GM12878 (cell line): ENCODE measurements around the gene ECT2L. TPM values are rescaled to one million over a fixed set of nuclear protein-coding genes. Genes with fewer than 3 reads are reported as not detected.
"Not testable (repeated sequence)": the region's sequence is repeated elsewhere in the genome, so short reads cannot be mapped to it uniquely, and the experiment has no call there.

Source experiments
- ATAC-seq: fragments of 200-7000 bp; cut with Tn5 transposase; 3 replicates; pipeline ENCODE4 v1.9.1; 2020; ENCODE audit warnings: mild to moderate bottlenecking, moderate library complexity
- BruUV-seq: library from RNA; stranded (reverse); fragments of 400-500 nt; replicated peaks from 2 replicates; lab custom pipeline; 2021; lab: Mats Ljungman, UMichigan
- CTCF ChIA-PET: fragments of 300-600 bp; sonication (Branson Sonifier 250); formaldehyde crosslinking; extraction: SDS; loops from one replicate; lab custom pipeline; 2021; ENCODE audit warnings: inconsistent platforms; lab: Yijun Ruan, JAX
- POLR2A ChIA-PET: fragments of 350-600 bp; formaldehyde crosslinking; extraction: SDS; loops from one replicate; lab custom pipeline; 2021; ENCODE audit warnings: inconsistent platforms; lab: Charles Lee
- RAD21 ChIA-PET: fragments of 300-600 bp; sonication (Branson Sonifier 250); formaldehyde crosslinking; loops from one replicate; lab custom pipeline; 2023; ENCODE audit warnings: antibody characterized with exemption; ENCODE audit not compliant: unreplicated experiment; lab: Charles Lee
- SMC1A ChIA-PET: fragments of 300-600 bp; sonication (Branson Sonifier 250); formaldehyde crosslinking; loops from one replicate; lab custom pipeline; 2023; ENCODE audit not compliant: unreplicated experiment, uncharacterized antibody; lab: Charles Lee
- DNase-seq: peaks from one replicate; pipeline ENCODE4 v3.0.0-alpha.2; 2011; ENCODE audit warnings: low read depth, low spot score
- FAIRE-seq: peaks from 3 replicates; lab custom pipeline; 2011; peaks lifted over from hg19 to GRCh38; lab: Jason Lieb, UNC
- H2AFZ ChIP-seq: 2 replicates; pipeline ENCODE4 v1.6.0; 2011; ENCODE audit warnings: low read depth, low read length, control low read depth; ENCODE audit not compliant: control insufficient read depth
- H3K27ac ChIP-seq: 2 replicates; pipeline ENCODE4 v1.5.1; 2011; ENCODE audit warnings: control low read depth; ENCODE audit not compliant: control insufficient read depth, insufficient read depth
- H3K27me3 ChIP-seq, 2 experiments: replicated peaks in 1 of 2; 2 replicates each; pipeline versions ENCODE4 v1.6.0 to v1.6.1; 2011; ENCODE audit warnings: low read length in 1 of 2; ENCODE audit not compliant: control insufficient read depth in 2 of 2, insufficient read depth in 2 of 2
- H3K36me3 ChIP-seq, 2 experiments: 2 replicates each; pipeline ENCODE4 v1.5.1; 2011; ENCODE audit warnings: low read length in 1 of 2; ENCODE audit not compliant: control insufficient read depth in 2 of 2, insufficient read depth in 2 of 2
- H3K4me1 ChIP-seq: 2 replicates; pipeline ENCODE4 v1.6.1; 2011; ENCODE audit warnings: mild to moderate bottlenecking, low read length, moderate library complexity, mixed read lengths; ENCODE audit not compliant: control insufficient read depth, insufficient read depth
- H3K4me2 ChIP-seq: 2 replicates; pipeline ENCODE4 v1.6.0; 2011; ENCODE audit warnings: control low read depth; ENCODE audit not compliant: control insufficient read depth, insufficient read depth
- H3K4me3 ChIP-seq: fragments of 200-600 bp; sonication (generic); 2 replicates; pipeline ENCODE4 v1.5.1; 2016
- H3K79me2 ChIP-seq: 2 replicates; pipeline ENCODE4 v1.6.0; 2011; ENCODE audit warnings: low read length; ENCODE audit not compliant: control insufficient read depth, insufficient read depth
- H3K9ac ChIP-seq: 2 replicates; pipeline ENCODE4 v1.8.0; 2011; ENCODE audit warnings: low read length, control low read depth, mixed read lengths; ENCODE audit not compliant: control insufficient read depth, insufficient read depth
- H3K9me3 ChIP-seq: replicated peaks from 3 replicates; pipeline ENCODE4 v1.5.1; 2011; ENCODE audit warnings: mild to moderate bottlenecking, low read length; ENCODE audit not compliant: control insufficient read depth, insufficient read depth
- H4K20me1 ChIP-seq: 2 replicates; pipeline ENCODE4 v1.6.0; 2011; ENCODE audit not compliant: control insufficient read depth, insufficient read depth
- BCLAF1 ChIP-seq: fragments of 450-650 bp; IDR thresholded peaks from 2 replicates; pipeline ENCODE4 v1.6.1; 2017; ENCODE audit warnings: antibody characterized with exemption, mild to moderate bottlenecking, moderate library complexity
- BHLHE40 ChIP-seq, 2 experiments: fragments of 450-650 bp in 1 of 2; IDR thresholded peaks; 2 replicates each; pipeline ENCODE4 v1.6.1; 2011 to 2017; ENCODE audit warnings: low read depth in 2 of 2, borderline replicate concordance in 1 of 2, improper control_type of control experiment in 1 of 2, low read length in 1 of 2, mild to moderate bottlenecking in 1 of 2
- MEF2A ChIP-seq: IDR thresholded peaks from 2 replicates; pipeline ENCODE4 v1.6.1; 2011; ENCODE audit warnings: low read depth, mild to moderate bottlenecking, low read length, moderate library complexity; ENCODE audit not compliant: insufficient read depth
- SMAD5 ChIP-seq: IDR thresholded peaks from 2 replicates; pipeline ENCODE4 v1.6.1; 2016; ENCODE audit warnings: antibody characterized with exemption, low read depth
- WGBS: methylation state at CpG from one replicate; pipeline ENCODE4 v1.1.6; 2016; ENCODE audit warnings: low lambda C conversion rate; ENCODE audit not compliant: insufficient replicate concordance, insufficient coverage; ENCODE audit errors: missing lambda C conversion rate; 5-methylcytosine and 5-hydroxymethylcytosine counted together
- in situ Hi-C: fragments of 300-500 bp; cut with MboI; formaldehyde crosslinking; loops from 9 replicates; pipeline ENCODE4 v1.14.3; 2018; ENCODE audit warnings: mixed read lengths
- intact Hi-C: fragments of 100-400 bp; cut with micrococcal nuclease; formaldehyde crosslinking; loops from one replicate; pipeline ENCODE4 v1.14.2; 2022; ENCODE audit not compliant: unreplicated experiment
- polyA plus RNA-seq, 11 experiments: library from polyadenylated mRNA; depleted of rRNA in 4 of 11; unstranded in 6 of 11; stranded (reverse) in 5 of 11; fragments of >200 nt; fragmentation: Nextera tagmentation in 4 of 11; fragmentation: Illumina TruSeq in 1 of 11; extraction: Ambion mirVana in 4 of 11; extraction: Trizol in 1 of 11; gene quantifications; 1 replicate in 1 of 11; 2 replicates in 10 of 11; pipeline versions ENCODE4 v1.2.1 to v1.2.3, GENCODE V29; 2011 to 2016; ENCODE audit warnings: inconsistent platforms in 2 of 11, missing spikeins in 2 of 11, low read depth in 1 of 11
- total RNA-seq, 4 experiments: library from RNA; depleted of rRNA in 3 of 4; stranded (reverse); fragments of >200 nt in 3 of 4; fragmentation: Illumina TruSeq in 1 of 4; extraction: Trizol in 1 of 4; gene quantifications; 2 replicates each; pipeline versions ENCODE4 v1.2.1 to v1.2.3, GENCODE V29; 2013 to 2021

ECT2L gene
- total and polyA plus RNA-seq, 10 of the 15 experiments (the other 5 are each of a cell fraction or from before 2014, with no cell fraction given): 0.05 to 0.09 TPM; not detected in 8

- RAD21 ChIA-PET, BruUV-seq, H3K4me2 ChIP-seq, H3K79me2 ChIP-seq, SMC1A ChIA-PET, H3K4me3 ChIP-seq, H2AFZ ChIP-seq, intact Hi-C loops, ATAC-seq, H3K9me3 ChIP-seq, H3K27me3 ChIP-seq, DNase-seq, H3K27ac ChIP-seq, POLR2A ChIA-PET, CTCF ChIA-PET, H3K9ac ChIP-seq, H4K20me1 ChIP-seq, FAIRE-seq, in situ Hi-C loops, H3K36me3 ChIP-seq, H3K4me1 ChIP-seq: not testable (repeated sequence)
- WGBS: 90% methylated on average over 1 of the region's 1 CpG
Measured at GRCh38 chr6:138936873-138937272, 141.0 kb downstream of the ECT2L start.

- CTCF ChIA-PET: interaction anchor here (0.6 to 1.5 kb wide), 4 partner anchors 11 to 127 kb away, joined by 3 to 4 read pairs (median 3); no protein-coding TSS in a partner anchor
- no peak overlapping the region for H3K4me3 ChIP-seq
- TF ChIP-seq BHLHE40 (IDR thresholded peaks at IDR 0.05; ENCODE audit: borderline replicate concordance in 1 of 2, low read depth in 2 of 2, low read length in 1 of 2) (no peak), MEF2A (no peak), BCLAF1 (no peak), SMAD5 (no peak)
- H4K20me1 ChIP-seq: no peaks in the 10 kb centered on the region
- H3K9me3 ChIP-seq: no peaks in the 10 kb centered on the region; the same call in 1 of the 3 replicates
- H2AFZ ChIP-seq: no peak overlapping the region
- intact Hi-C loops: no loop called here
- H3K36me3 ChIP-seq: peaks cover 0 to 16% of the 10 kb centered on the region in 2 experiments; a peak in 1 of 4 replicates
- 96% methylated on average over 2 of the region's 2 CpGs for WGBS
- no peaks in the 10 kb centered on the region for H3K27me3 ChIP-seq
- POLR2A ChIA-PET: interaction anchor here (1.0 to 1.3 kb wide), 2 partner anchors 27 to 46 kb away, joined by 3 read pairs; no protein-coding TSS in a partner anchor
- H3K9ac ChIP-seq: no peak overlapping the region
- no peak for DNase-seq
- BruUV-seq: no TSS peak
- RAD21 ChIA-PET: interaction anchor here (0.8 to 1.1 kb wide), 2 partner anchors 23 to 34 kb away, joined by 3 read pairs; no protein-coding TSS in a partner anchor
- H3K4me1 ChIP-seq: peaks cover 5% of the 10 kb centered on the region; the same call in 1 of the 2 replicates
- ATAC-seq: no peak
- in situ Hi-C loops: no loop called here
- no peak for FAIRE-seq
- H3K79me2 ChIP-seq: peaks cover 5% of the 10 kb centered on the region
- H3K4me2 ChIP-seq: no peak overlapping the region
- H3K27ac ChIP-seq: no peak overlapping the region
- SMC1A ChIA-PET: interaction anchor here (0.9 to 3.5 kb wide), 4 partner anchors 11 to 84 kb away, joined by 3 to 23 read pairs (median 4); no protein-coding TSS in a partner anchor
Measured at GRCh38 chr6:138943089-138943625, 147.3 kb downstream of the ECT2L start.
